Activated CD4-positive, alpha-beta T cell treated with anti-CD3 and anti-CD28 coated beads, Interleukin-2, amount 10 ng/mL, durations not matched to agents 7 days and 5 days (primary cell): Measurements from ENCODE around the gene E2F4. TPM values are rescaled to one million over a fixed set of nuclear protein-coding genes. Genes with fewer than 3 reads are reported as not detected.

Source experiments
- CTCF ChIA-PET: fragments of 350-600 bp; sonication (Branson Sonifier 250); formaldehyde crosslinking; loops from one replicate; lab custom pipeline; 2021; ENCODE audit warnings: antibody characterized with exemption; lab: Charles Lee
- POLR2A ChIA-PET: fragments of 350-600 bp; sonication (Branson Sonifier 250); formaldehyde crosslinking; loops from one replicate; lab custom pipeline; 2021; ENCODE audit warnings: antibody characterized with exemption; lab: Charles Lee
- DNase-seq: peaks from one replicate; pipeline ENCODE4 v3.0.0-alpha.2; 2020
- H3K27ac Mint-ChIP-seq: one replicate; pipeline ENCODE4 v1.8.0; 2021; ENCODE audit warnings: mild to moderate bottlenecking, moderate library complexity, mixed read lengths
- H3K27me3 Mint-ChIP-seq: one replicate; pipeline ENCODE4 v1.8.0; 2021; ENCODE audit warnings: mixed read lengths
- H3K36me3 Mint-ChIP-seq: one replicate; pipeline ENCODE4 v1.8.0; 2021; ENCODE audit warnings: low read depth, mixed read lengths
- H3K4me1 Mint-ChIP-seq: one replicate; pipeline ENCODE4 v1.8.0; 2021; ENCODE audit warnings: mixed read lengths
- H3K4me3 Mint-ChIP-seq: one replicate; pipeline ENCODE4 v1.8.0; 2021; ENCODE audit warnings: mild to moderate bottlenecking, moderate library complexity, mixed read lengths
- H3K9me3 Mint-ChIP-seq: one replicate; pipeline ENCODE4 v1.8.0; 2021; ENCODE audit warnings: mixed read lengths
- total RNA-seq, 2 experiments: library from RNA; stranded (reverse); gene quantifications; one replicate each; pipeline ENCODE4 v1.2.3, GENCODE V29; 2021

Gene E2F4
- total RNA-seq, 2 experiments from 2014 or later = 114 to 120 TPM

GRCh38 chr16:67150833-67151396, 41.0 kb upstream of the E2F4 start, which contains the start of gene B3GNT9:
TSS of gene B3GNT9 (minus strand) at chr16:67150998. CDS start at chr16:67150485, 513 bp downstream.
- CTCF ChIA-PET = interaction anchor here (0.8 to 6.0 kb wide), 7 partner anchors 9 to 192 kb away, joined by 3 to 129 read pairs (median 5); partner anchors contain the start of genes FBXL8 and TRADD
- Mint-ChIP-seq H3K4me3 (peak within 1 kb of the TSS; percentile 68), H3K36me3 (peaks cover 33% of the 10 kb centered on the region), H3K9me3 (no peaks in the 10 kb centered on the region), H3K27ac (peak within 1 kb of the TSS; percentile 74), H3K4me1 (peaks cover 39% of the 10 kb centered on the region), H3K27me3 (peaks cover 1% of the 10 kb centered on the region)
- peak; percentile 41 for DNase-seq
- POLR2A ChIA-PET = interaction anchor here (0.7 kb wide), 1 partner anchor 134 kb away, joined by 3 read pairs; no protein-coding TSS in a partner anchor

GRCh38 chr16:67151431-67152097, 40.4 kb upstream of the E2F4 start:
- DNase-seq = no peak
- ChIA-PET CTCF (interaction anchor here (1.2 to 6.0 kb wide), 8 partner anchors 8 to 193 kb away, joined by 3 to 129 read pairs (median 5); partner anchors contain the start of genes CES3, FBXL8 and TRADD), POLR2A (interaction anchor here (0.7 kb wide), 1 partner anchor 135 kb away, joined by 3 read pairs; no protein-coding TSS in a partner anchor)
- peak overlapping the region; percentile 74 for H3K27ac Mint-ChIP-seq
- H3K4me1 Mint-ChIP-seq = peaks cover 46% of the 10 kb centered on the region
- H3K36me3 Mint-ChIP-seq = peaks cover 36% of the 10 kb centered on the region
- H3K27me3 Mint-ChIP-seq = peaks cover 1% of the 10 kb centered on the region
- H3K9me3 Mint-ChIP-seq = no peaks in the 10 kb centered on the region
- H3K4me3 Mint-ChIP-seq = peak overlapping the region; percentile 68

GRCh38 chr16:67154578-67155294, 37.2 kb upstream of the E2F4 start:
- Mint-ChIP-seq H3K9me3 (no peaks in the 10 kb centered on the region), H3K27ac (no peak overlapping the region), H3K4me1 (peaks cover 67% of the 10 kb centered on the region), H3K27me3 (peaks cover 1% of the 10 kb centered on the region), H3K36me3 (peaks cover 30% of the 10 kb centered on the region), H3K4me3 (peak overlapping the region; percentile 65)
- DNase-seq = no peak
- POLR2A ChIA-PET = no interaction called here
- CTCF ChIA-PET = interaction anchor here (0.6 to 6.0 kb wide), 69 partner anchors 9 to 415 kb away, joined by 3 to 129 read pairs (median 5); partner anchors contain the start of genes CES3, CES4A, EXOC3L1 and FHOD1

- peak; percentile 79 for DNase-seq
- CTCF ChIA-PET = interaction anchor here (0.6 to 6.0 kb wide), 70 partner anchors 8 to 641 kb away, joined by 3 to 129 read pairs (median 5); partner anchors contain the start of genes CES3, CES4A, EXOC3L1 and FHOD1
- Mint-ChIP-seq H3K36me3 (peaks cover 30% of the 10 kb centered on the region), H3K27ac (peak overlapping the region; percentile 100), H3K4me3 (peak overlapping the region; percentile 65), H3K9me3 (no peaks in the 10 kb centered on the region), H3K27me3 (peaks cover 1% of the 10 kb centered on the region), H3K4me1 (peaks cover 67% of the 10 kb centered on the region)
- POLR2A ChIA-PET = no interaction called here
Observed at GRCh38 chr16:67155295-67156142, 36.4 kb upstream of the E2F4 start.

GRCh38 chr16:67156143-67156844, 35.7 kb upstream of the E2F4 start:
- H3K36me3 Mint-ChIP-seq = peaks cover 35% of the 10 kb centered on the region
- no peak for DNase-seq
- H3K27me3 Mint-ChIP-seq = peaks cover 3% of the 10 kb centered on the region
- ChIA-PET CTCF (interaction anchor here (1.2 to 8.0 kb wide), 24 partner anchors 11 to 261 kb away, joined by 3 to 137 read pairs (median 9); partner anchors contain the start of genes EXOC3L1, FHOD1, NOL3 and PHAF1), POLR2A (no interaction called here)
- H3K4me1 Mint-ChIP-seq = peaks cover 66% of the 10 kb centered on the region
- no peaks in the 10 kb centered on the region for H3K9me3 Mint-ChIP-seq
- peak overlapping the region; percentile 12 for H3K4me3 Mint-ChIP-seq
- H3K27ac Mint-ChIP-seq = peak overlapping the region; percentile 100

- Mint-ChIP-seq H3K4me1 (peaks cover 66% of the 10 kb centered on the region), H3K9me3 (no peaks in the 10 kb centered on the region), H3K4me3 (peak overlapping the region; percentile 93), H3K27me3 (peaks cover 3% of the 10 kb centered on the region), H3K36me3 (peaks cover 35% of the 10 kb centered on the region), H3K27ac (peak overlapping the region; percentile 100)
- ChIA-PET CTCF (interaction anchor here (0.9 to 8.0 kb wide), 11 partner anchors 12 to 196 kb away, joined by 3 to 137 read pairs (median 4); partner anchors contain the start of genes CES3 and NOL3), POLR2A (no interaction called here)
- DNase-seq = no peak
Observed at GRCh38 chr16:67157106-67157748, 34.7 kb upstream of the E2F4 start.

GRCh38 chr16:67157892-67158635, 33.9 kb upstream of the E2F4 start:
- H3K27me3 Mint-ChIP-seq = peaks cover 6% of the 10 kb centered on the region
- ChIA-PET POLR2A (no interaction called here), CTCF (interaction anchor here (0.9 to 8.0 kb wide), 12 partner anchors 13 to 197 kb away, joined by 3 to 137 read pairs (median 4); partner anchors contain the start of genes CES3 and NOL3)
- H3K27ac Mint-ChIP-seq = peak overlapping the region; percentile 100
- H3K4me3 Mint-ChIP-seq = peak overlapping the region; percentile 93
- peaks cover 35% of the 10 kb centered on the region for H3K36me3 Mint-ChIP-seq
- no peaks in the 10 kb centered on the region for H3K9me3 Mint-ChIP-seq
- H3K4me1 Mint-ChIP-seq = peaks cover 66% of the 10 kb centered on the region
- DNase-seq = peak; percentile 30

GRCh38 chr16:67158637-67159600, 33.0 kb upstream of the E2F4 start:
- H3K27me3 Mint-ChIP-seq = peaks cover 9% of the 10 kb centered on the region
- peak; percentile 89 for DNase-seq
- H3K4me1 Mint-ChIP-seq = peaks cover 63% of the 10 kb centered on the region
- peak overlapping the region; percentile 100 for H3K27ac Mint-ChIP-seq
- H3K36me3 Mint-ChIP-seq = peaks cover 30% of the 10 kb centered on the region
- ChIA-PET CTCF (interaction anchor here (0.9 to 8.0 kb wide), 10 partner anchors 8 to 198 kb away, joined by 3 to 137 read pairs (median 6); partner anchors contain the start of genes B3GNT9, CES3 and NOL3), POLR2A (interaction anchor here (0.5 to 0.6 kb wide), 2 partner anchors 199 to 201 kb away, joined by 5 to 11 read pairs; no protein-coding TSS in a partner anchor)
- H3K9me3 Mint-ChIP-seq = no peaks in the 10 kb centered on the region
- H3K4me3 Mint-ChIP-seq = peak overlapping the region; percentile 93

- ChIA-PET CTCF (interaction anchor here (1.3 to 8.0 kb wide), 7 partner anchors 8 to 266 kb away, joined by 3 to 137 read pairs (median 7); partner anchors contain the start of genes MATCAP1, NOL3 and TMEM208), POLR2A (no interaction called here)
- Mint-ChIP-seq H3K27me3 (peaks cover 27% of the 10 kb centered on the region), H3K4me1 (peaks cover 59% of the 10 kb centered on the region), H3K4me3 (peak overlapping the region; percentile 51), H3K36me3 (peaks cover 21% of the 10 kb centered on the region), H3K9me3 (no peaks in the 10 kb centered on the region), H3K27ac (peak overlapping the region; percentile 36)
- no peak for DNase-seq
Observed at GRCh38 chr16:67161595-67162058, 30.3 kb upstream of the E2F4 start.
